H1 (cell line): ENCODE results near the gene DTNB.

Source experiments
- CTCF ChIP-seq, 3 experiments: IDR thresholded peaks; 1 replicate in 2 of 3; 2 replicates in 1 of 3; pipeline versions ENCODE4 v1.5.1 to v1.6.1; 2011; ENCODE audit warnings: low read length in 3 of 3, mild to moderate bottlenecking in 3 of 3, inconsistent platforms in 2 of 3, low read depth in 1 of 3, moderate library complexity in 1 of 3; ENCODE audit not compliant: insufficient read depth in 1 of 3; ENCODE audit errors: control extremely low read depth in 1 of 3
- JUN ChIP-seq: IDR thresholded peaks from 2 replicates; pipeline ENCODE4 v1.6.1; 2011; ENCODE audit warnings: low read depth, mild to moderate bottlenecking, improper control_type of control experiment, low read length
- POU5F1 ChIP-seq: IDR thresholded peaks from 2 replicates; pipeline ENCODE4 v1.6.1; 2011; ENCODE audit warnings: low read depth, mild to moderate bottlenecking, low read length, moderate library complexity
- RBBP5 ChIP-seq: IDR thresholded peaks from 2 replicates; pipeline ENCODE4 v1.7.1; 2012; ENCODE audit warnings: low read depth, mild to moderate bottlenecking, inconsistent platforms, low read length, moderate library complexity, borderline replicate concordance
- USF2 ChIP-seq: IDR thresholded peaks from 2 replicates; pipeline ENCODE4 v1.6.1; 2011; ENCODE audit warnings: low read length, improper control_type of control experiment

DNA sequence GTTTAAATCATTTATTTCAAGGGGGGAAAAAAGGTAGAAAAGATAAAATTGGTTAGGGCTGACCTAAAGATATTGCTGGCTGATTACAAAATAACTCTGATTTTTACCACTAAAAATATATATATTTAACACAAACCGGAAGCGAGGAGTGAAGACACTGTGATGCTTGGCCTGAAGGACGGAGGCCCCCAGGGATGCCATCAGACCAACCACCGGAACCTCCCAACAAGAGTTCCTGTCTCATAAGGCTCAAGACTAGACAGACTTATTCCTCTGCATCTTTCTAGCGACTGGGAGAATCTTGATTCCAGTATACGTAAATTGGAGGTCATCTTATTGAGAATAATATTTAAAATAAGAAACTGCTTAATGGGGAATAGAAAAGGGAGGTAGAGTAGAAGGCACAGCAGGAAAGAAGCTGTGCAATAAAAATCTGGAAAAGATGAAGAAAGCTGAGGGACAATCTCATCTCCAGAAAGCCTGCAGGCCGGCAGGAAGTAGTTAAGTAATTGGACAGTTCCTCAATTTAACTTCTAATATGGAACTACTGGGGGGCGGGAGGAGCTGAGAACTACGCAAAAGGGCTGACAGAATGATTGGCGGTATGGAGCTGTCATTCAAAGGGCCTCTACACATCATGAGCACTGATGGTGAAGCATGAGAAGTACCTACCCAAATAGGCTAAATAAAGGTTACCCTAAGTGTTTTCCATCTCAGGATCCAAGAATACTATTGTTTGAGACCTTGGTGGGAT lies 91.1 kb downstream of the DTNB start:
- TF ChIP-seq CTCF (IDR thresholded peaks at IDR 0.05; ENCODE audit: control extremely low read depth in 1 of 3, insufficient read depth in 1 of 3, low read depth in 1 of 3, low read length in 3 of 3) (no peak), POU5F1 (no peak), JUN (no peak), RBBP5 (no peak), USF2 (no peak)
